Activated naive CD8-positive, alpha-beta T cell treated with anti-CD3 and anti-CD28 coated beads, Interleukin-2, amount 10 ng/mL, durations not matched to agents 7 days and 5 days (primary cell): ENCODE measurements around the gene KLRB1. TPM values are rescaled to one million over a fixed set of nuclear protein-coding genes. Genes with fewer than 3 reads are reported as not detected.
"Not testable (repeated sequence)": the region's sequence is repeated elsewhere in the genome, so short reads cannot be mapped to it uniquely, and the experiment has no call there.

Experiments used
- ATAC-seq: fragments of 150-1000 bp; cut with Tn5 transposase; one replicate; pipeline ENCODE4 v1.10.0; 2021; ENCODE audit warnings: low read depth, moderate library complexity
- POLR2A ChIA-PET: fragments of 350-600 bp; sonication (Branson Sonifier 250); formaldehyde crosslinking; loops from one replicate; lab custom pipeline; 2021; ENCODE audit warnings: antibody characterized with exemption; lab: Charles Lee
- DNase-seq: peaks from one replicate; pipeline ENCODE4 v3.0.0; 2021
- H3K27ac Mint-ChIP-seq: one replicate; pipeline ENCODE4 v1.8.0; 2022; ENCODE audit warnings: mild to moderate bottlenecking, mixed read lengths
- H3K27me3 Mint-ChIP-seq: one replicate; pipeline ENCODE4 v1.8.0; 2022; ENCODE audit warnings: mild to moderate bottlenecking, moderate library complexity, mixed read lengths
- H3K36me3 Mint-ChIP-seq: one replicate; pipeline ENCODE4 v1.8.0; 2021; ENCODE audit warnings: mild to moderate bottlenecking, mixed read lengths
- H3K4me1 Mint-ChIP-seq: one replicate; pipeline ENCODE4 v1.8.0; 2021; ENCODE audit warnings: mixed read lengths
- H3K4me3 Mint-ChIP-seq: one replicate; pipeline ENCODE4 v1.8.0; 2022; ENCODE audit warnings: mild to moderate bottlenecking, moderate library complexity, mixed read lengths
- H3K9me3 Mint-ChIP-seq: one replicate; pipeline ENCODE4 v1.8.0; 2021; ENCODE audit warnings: mixed read lengths
- total RNA-seq, 2 experiments: library from RNA; stranded (reverse); gene quantifications; one replicate each; pipeline ENCODE4 v1.2.3, GENCODE V29; 2021

KLRB1 gene
- total RNA-seq, 2 experiments from 2014 or later = 17.1 to 22.0 TPM

DNA sequence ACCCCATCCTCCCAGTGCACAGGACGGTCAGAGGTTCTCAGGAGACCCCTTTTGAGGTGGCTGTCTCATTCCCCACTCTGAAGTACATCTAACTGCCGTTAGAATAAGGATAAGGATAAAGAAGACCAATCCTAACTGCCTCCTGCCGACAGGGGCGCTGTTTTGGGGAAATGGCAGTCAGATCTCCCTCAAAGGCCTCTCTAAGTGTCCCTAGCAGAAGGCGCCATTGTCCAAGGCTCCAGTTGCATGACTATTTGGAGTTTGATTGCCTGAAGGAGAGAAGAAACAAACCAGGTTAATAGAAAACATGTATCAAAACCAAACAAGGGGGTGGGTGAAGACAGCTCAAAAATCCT, 29.1 kb upstream of the KLRB1 start:
- no peak for DNase-seq
- Mint-ChIP-seq H3K4me3 (no peak overlapping the region), H3K4me1 (peaks cover 22% of the 10 kb centered on the region), H3K27me3 (no peaks in the 10 kb centered on the region), H3K9me3 (peaks cover 9% of the 10 kb centered on the region), H3K27ac (no peak overlapping the region), H3K36me3 (peaks cover 56% of the 10 kb centered on the region)
- POLR2A ChIA-PET = no interaction called here
- ATAC-seq = no peak

GRCh38 chr12:9636150-9636850, 28.6 kb upstream of the KLRB1 start:
- POLR2A ChIA-PET = interaction anchor here (0.6 to 2.2 kb wide), 3 partner anchors 12 to 107 kb away, joined by 4 to 12 read pairs (median 4); no protein-coding TSS in a partner anchor

DNA sequence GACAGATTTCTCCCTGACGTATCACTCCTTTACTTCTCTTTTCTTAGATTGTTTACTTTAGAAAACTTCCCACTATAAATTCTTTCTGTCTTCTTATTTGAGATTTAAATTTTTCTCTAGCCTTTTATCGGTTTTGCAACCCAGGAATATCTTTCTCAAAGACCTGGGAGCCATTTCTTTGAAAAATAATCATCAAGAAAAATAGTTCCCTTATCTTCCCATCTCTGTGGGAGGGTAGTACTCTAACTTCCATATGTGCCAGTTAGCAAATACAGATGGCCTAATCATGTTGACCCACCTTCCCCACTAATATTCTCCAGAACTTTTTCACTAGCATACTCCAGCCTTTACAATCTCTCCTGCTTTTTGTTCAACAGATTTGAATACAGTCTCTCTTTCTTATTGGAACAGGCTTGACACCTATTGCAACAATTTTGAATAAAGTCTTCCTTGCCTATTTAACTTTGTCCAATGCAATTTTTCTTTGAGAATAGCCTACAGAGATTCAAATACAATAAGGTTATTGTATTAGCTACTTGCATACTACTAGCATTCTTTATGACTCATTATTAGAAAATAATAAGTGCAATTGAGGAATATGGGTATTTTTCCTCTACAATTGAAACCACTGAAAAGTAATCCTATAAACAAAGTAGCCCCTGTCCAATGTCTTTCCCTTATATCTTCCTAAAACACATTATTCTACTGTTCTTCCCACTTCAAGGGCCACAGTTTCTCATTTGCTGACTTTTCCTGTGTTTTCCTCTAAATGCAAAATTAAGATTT, 27.4 kb upstream of the KLRB1 start:
- POLR2A ChIA-PET = interaction anchor here (0.6 to 2.7 kb wide), 4 partner anchors 13 to 122 kb away, joined by 3 to 12 read pairs (median 8); no protein-coding TSS in a partner anchor

More at GRCh38 chr12:9636150-9636850, 28.6 kb upstream of the KLRB1 start:
- Mint-ChIP-seq H3K9me3 (peaks cover 7% of the 10 kb centered on the region), H3K4me3 (no peak overlapping the region), H3K27ac (peak overlapping the region; percentile 14), H3K27me3 (no peaks in the 10 kb centered on the region), H3K4me1 (peaks cover 22% of the 10 kb centered on the region), H3K36me3 (peaks cover 58% of the 10 kb centered on the region)
- DNase-seq = no peak
- no peak for ATAC-seq

DNA sequence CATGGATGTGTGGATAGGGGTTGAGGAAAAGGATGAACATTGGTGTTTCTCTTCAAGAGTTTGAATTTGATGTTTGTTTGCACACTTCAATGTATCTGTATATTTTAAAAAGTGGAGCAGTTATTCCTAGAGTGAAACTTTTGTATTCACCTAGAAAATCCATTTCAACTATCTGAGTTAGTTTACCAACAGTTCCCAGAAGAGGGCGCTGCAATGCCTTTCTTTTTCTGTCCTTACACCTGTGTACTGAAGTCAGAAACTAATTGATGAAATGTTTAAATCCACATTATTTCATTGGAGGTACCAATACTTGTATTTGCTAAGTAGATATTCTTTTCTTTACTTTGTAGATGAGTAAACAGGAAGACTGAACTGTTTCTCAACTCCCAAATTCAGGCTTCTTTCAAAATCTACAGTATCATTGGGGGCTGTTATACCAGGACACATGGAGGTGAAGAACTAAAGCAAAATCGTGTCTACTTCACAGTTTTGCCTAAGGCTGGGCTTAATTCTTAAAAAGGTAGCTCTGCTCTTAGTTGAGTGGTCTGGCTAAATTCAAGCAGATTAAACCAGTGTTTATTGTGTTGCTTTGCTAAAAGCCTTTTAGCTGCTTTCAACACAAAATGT, 26.6 kb upstream of the KLRB1 start:
- H3K4me1 Mint-ChIP-seq = peaks cover 22% of the 10 kb centered on the region
- H3K27ac Mint-ChIP-seq = peak overlapping the region; percentile 80
- ATAC-seq (peak; percentile 81), DNase-seq (no peak)
- H3K4me3 Mint-ChIP-seq = peak overlapping the region; percentile 74
- peaks cover 1% of the 10 kb centered on the region for H3K9me3 Mint-ChIP-seq
- POLR2A ChIA-PET = interaction anchor here (0.6 to 2.7 kb wide), 6 partner anchors 13 to 123 kb away, joined by 3 to 12 read pairs (median 5); no protein-coding TSS in a partner anchor
- peaks cover 2% of the 10 kb centered on the region for H3K27me3 Mint-ChIP-seq
- H3K36me3 Mint-ChIP-seq = peaks cover 59% of the 10 kb centered on the region

More for the DNA sequence above, 27.4 kb upstream of the KLRB1 start:
- H3K4me1 Mint-ChIP-seq = peaks cover 22% of the 10 kb centered on the region
- peaks cover 56% of the 10 kb centered on the region for H3K36me3 Mint-ChIP-seq
- peaks cover 2% of the 10 kb centered on the region for H3K27me3 Mint-ChIP-seq
- DNase-seq (no peak), ATAC-seq (no peak)
- H3K27ac Mint-ChIP-seq = peak overlapping the region; percentile 63
- peak overlapping the region; percentile 34 for H3K4me3 Mint-ChIP-seq
- peaks cover 3% of the 10 kb centered on the region for H3K9me3 Mint-ChIP-seq

GRCh38 chr12:9632766-9633165, 25.1 kb upstream of the KLRB1 start:
- POLR2A ChIA-PET = interaction anchor here (0.6 to 2.7 kb wide), 4 partner anchors 15 to 183 kb away, joined by 3 to 12 read pairs (median 5); no protein-coding TSS in a partner anchor
- DNase-seq = no peak
- no peak overlapping the region for H3K27ac Mint-ChIP-seq

DNA sequence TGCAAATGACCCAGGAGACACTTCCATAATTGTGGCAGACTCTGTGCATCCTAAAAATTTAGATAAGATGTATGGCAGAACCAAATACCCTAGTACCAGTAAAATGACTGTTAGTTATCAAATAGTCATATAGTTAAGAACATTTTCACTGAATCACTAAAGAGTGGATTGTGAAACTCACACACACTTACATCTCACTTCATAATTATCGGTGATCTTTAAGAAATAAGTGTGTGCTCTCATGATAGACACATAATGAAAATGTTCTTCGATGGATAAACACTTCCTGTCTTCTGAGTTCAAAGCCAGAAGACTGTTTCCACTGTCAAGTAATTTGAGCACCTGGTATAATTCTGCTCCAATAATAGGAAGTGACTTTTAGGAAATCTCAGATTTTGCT, 19.1 kb upstream of the KLRB1 start:
- peaks cover 2% of the 10 kb centered on the region for H3K27me3 Mint-ChIP-seq
- H3K4me3 Mint-ChIP-seq = no peak overlapping the region
- POLR2A ChIA-PET = no interaction called here
- peaks cover 77% of the 10 kb centered on the region for H3K36me3 Mint-ChIP-seq
- H3K27ac Mint-ChIP-seq = no peak overlapping the region
- peaks cover 15% of the 10 kb centered on the region for H3K9me3 Mint-ChIP-seq
- peaks cover 2% of the 10 kb centered on the region for H3K4me1 Mint-ChIP-seq
- DNase-seq (no peak), ATAC-seq (no peak)

More at GRCh38 chr12:9632766-9633165, 25.1 kb upstream of the KLRB1 start:
- Mint-ChIP-seq H3K4me3 (no peak overlapping the region), H3K36me3 (peaks cover 61% of the 10 kb centered on the region), H3K27me3 (peaks cover 2% of the 10 kb centered on the region), H3K9me3 (peaks cover 2% of the 10 kb centered on the region), H3K4me1 (peaks cover 17% of the 10 kb centered on the region)
- ATAC-seq = no peak

DNA sequence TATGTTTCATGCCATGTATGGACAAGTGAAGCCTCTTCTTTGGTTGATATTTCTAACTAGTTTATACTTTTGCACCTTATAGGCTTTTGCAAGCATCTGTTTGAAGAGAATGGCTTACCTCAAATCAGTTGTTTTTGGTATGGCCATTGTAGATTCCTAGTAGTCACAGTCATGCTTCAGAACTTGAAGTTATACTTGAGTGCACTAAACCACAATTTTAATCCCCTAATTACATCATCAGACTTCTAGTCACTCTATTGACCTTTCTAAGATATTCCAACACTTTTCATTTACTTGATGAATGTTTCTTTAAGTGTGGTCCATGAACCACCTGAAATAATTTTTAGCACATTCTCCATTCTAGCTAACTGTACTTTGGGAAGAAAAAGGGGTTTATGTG, 18.6 kb upstream of the KLRB1 start:
- H3K36me3 Mint-ChIP-seq = peaks cover 76% of the 10 kb centered on the region
- DNase-seq = no peak
- H3K27ac Mint-ChIP-seq = no peak overlapping the region
- POLR2A ChIA-PET = no interaction called here
- H3K4me3 Mint-ChIP-seq = no peak overlapping the region
- H3K9me3 Mint-ChIP-seq = peaks cover 16% of the 10 kb centered on the region
- peaks cover 2% of the 10 kb centered on the region for H3K27me3 Mint-ChIP-seq
- no peak for ATAC-seq
- H3K4me1 Mint-ChIP-seq = peaks cover 2% of the 10 kb centered on the region

DNA sequence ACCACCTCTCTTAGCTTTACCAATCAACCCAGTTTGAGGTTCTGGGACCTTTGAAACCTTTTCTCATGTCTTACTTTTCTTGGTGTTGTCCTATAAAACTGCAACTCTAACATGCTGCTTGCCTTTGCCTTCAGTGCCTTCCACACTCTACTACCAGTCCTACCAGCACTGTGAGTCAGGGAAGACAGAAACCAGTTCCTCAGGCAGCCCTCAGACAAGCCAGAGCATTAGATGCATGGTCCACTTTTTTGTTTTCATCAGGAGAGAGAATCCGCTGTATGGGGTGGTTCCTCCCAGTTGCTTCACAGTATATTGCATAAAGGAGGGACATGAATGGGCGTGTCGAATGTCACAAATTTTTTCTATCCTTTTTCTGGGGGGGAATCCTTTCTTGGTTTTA, 17.3 kb upstream of the KLRB1 start:
- H3K4me1 Mint-ChIP-seq = peaks cover 3% of the 10 kb centered on the region
- DNase-seq = no peak
- H3K36me3 Mint-ChIP-seq = peaks cover 72% of the 10 kb centered on the region
- peaks cover 16% of the 10 kb centered on the region for H3K9me3 Mint-ChIP-seq
- no peak overlapping the region for H3K4me3 Mint-ChIP-seq
- no peak for ATAC-seq
- H3K27me3 Mint-ChIP-seq = no peaks in the 10 kb centered on the region
- POLR2A ChIA-PET = no interaction called here
- H3K27ac Mint-ChIP-seq = no peak overlapping the region

DNA sequence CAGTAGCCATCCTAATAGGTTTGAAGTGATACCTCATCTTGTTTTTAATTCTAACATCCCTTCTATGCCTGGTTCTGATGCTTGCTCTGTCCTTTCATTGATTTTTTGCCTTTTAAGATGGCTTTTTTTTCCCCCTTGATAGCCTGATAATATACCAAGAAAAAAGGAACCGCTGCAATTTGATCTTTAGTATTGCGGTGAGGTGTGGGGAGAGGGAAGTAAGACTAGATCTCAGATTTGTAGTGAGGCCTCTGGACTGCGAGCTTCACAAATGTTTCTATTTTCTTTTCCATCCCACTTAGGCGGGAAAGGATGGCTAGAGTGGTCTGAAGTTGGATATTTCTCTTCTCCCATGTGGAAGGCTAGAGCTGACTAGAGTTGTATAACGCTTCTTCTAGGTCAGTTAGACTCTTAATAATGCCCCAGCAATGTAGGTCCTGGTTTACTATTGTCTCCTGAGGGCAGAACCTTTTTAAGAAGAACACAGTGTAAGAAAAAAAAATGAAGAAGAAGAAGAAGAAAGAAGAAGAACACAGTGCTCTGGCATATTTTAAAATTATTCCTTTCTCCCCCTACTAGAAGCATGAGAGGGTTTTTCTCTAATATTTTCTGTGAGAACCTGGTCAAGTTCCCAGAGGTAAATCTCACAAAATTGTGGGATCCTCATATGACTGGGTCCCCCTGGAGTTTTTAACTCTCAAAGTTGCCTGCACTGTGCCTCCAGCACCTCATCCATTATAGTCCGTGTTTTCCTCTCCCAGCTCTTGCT, 11.9 kb upstream of the KLRB1 start:
- Mint-ChIP-seq H3K4me1 (peaks cover 26% of the 10 kb centered on the region), H3K9me3 (peaks cover 8% of the 10 kb centered on the region), H3K27me3 (no peaks in the 10 kb centered on the region), H3K27ac (no peak overlapping the region), H3K36me3 (peaks cover 61% of the 10 kb centered on the region), H3K4me3 (no peak overlapping the region)
- DNase-seq (no peak), ATAC-seq (no peak)
- POLR2A ChIA-PET = interaction anchor here (0.6 kb wide), 1 partner anchor 168 kb away, joined by 5 read pairs; no protein-coding TSS in a partner anchor

GRCh38 chr12:9618906-9619305, 11.2 kb upstream of the KLRB1 start:
- H3K4me3 Mint-ChIP-seq, ATAC-seq, DNase-seq, H3K9me3 Mint-ChIP-seq, POLR2A ChIA-PET, H3K27me3 Mint-ChIP-seq, H3K27ac Mint-ChIP-seq: not testable (repeated sequence)
- H3K4me1 Mint-ChIP-seq = peaks cover 30% of the 10 kb centered on the region
- peaks cover 55% of the 10 kb centered on the region for H3K36me3 Mint-ChIP-seq

DNA sequence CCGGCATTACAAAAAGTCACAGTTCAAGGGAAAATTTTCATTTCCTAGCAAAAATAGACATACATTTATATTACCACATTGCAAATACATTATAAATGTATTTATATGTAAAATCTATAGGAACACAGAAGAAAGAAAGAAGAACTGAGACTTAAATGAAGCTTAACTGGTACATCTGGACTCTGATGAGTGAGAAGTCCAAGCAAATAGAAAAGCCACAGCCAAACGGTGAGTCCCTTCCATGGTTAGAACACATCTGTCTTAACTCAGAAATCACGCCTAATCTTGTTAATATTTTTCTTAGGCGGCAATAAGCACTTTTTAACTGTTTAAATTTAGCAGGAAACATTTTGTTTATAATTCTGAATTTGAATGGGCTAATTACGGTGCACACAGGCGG, 9.4 kb upstream of the KLRB1 start:
- Mint-ChIP-seq H3K4me3 (no peak overlapping the region), H3K27me3 (no peaks in the 10 kb centered on the region), H3K9me3 (peaks cover 4% of the 10 kb centered on the region), H3K36me3 (peaks cover 45% of the 10 kb centered on the region), H3K4me1 (peaks cover 35% of the 10 kb centered on the region), H3K27ac (no peak overlapping the region)
- DNase-seq (no peak), ATAC-seq (no peak)
- POLR2A ChIA-PET = no interaction called here

GRCh38 chr12:9615420-9616136, 7.9 kb upstream of the KLRB1 start:
- Mint-ChIP-seq H3K9me3 (peaks cover 8% of the 10 kb centered on the region), H3K4me3 (peak overlapping the region; percentile 71), H3K27me3 (no peaks in the 10 kb centered on the region), H3K27ac (peak overlapping the region; percentile 88), H3K4me1 (peaks cover 35% of the 10 kb centered on the region), H3K36me3 (peaks cover 52% of the 10 kb centered on the region)
- POLR2A ChIA-PET = interaction anchor here (0.9 to 1.8 kb wide), 7 partner anchors 32 to 135 kb away, joined by 3 to 18 read pairs (median 3); partner anchors contain the start of gene CLEC2D
- DNase-seq (no peak), ATAC-seq (peak; percentile 84)
